ENCODE measurements around the gene KRT78.
"Not testable (repeated sequence)": the region's sequence is repeated elsewhere in the genome, so short reads cannot be mapped to it uniquely, and the experiment has no call there.

The KRT78 gene

DNA sequence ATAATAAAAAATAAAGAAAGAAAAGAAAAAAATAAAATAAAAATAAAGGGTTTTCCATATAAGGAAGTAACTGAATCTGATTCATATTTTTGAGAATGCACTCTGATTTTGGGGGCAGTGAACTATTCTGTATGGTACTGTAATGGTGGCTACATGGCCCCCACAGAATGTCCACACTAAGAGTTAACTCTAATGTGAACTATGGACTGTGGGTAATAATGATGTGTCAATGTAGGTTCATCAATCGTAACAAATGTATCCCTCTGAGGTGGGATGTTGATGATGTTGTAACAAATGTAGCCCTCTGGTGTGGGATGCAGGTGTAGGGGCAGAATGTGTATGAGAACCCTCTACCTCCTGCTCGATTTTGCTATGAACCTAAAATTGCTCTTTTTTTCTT, 42.2 kb upstream of the KRT78 start:
- Histone ChIP-seq H3K4me3 (ENCODE audit: low read depth, low read length) (no peak overlapping the region), H3K4me1 (peaks cover 10% of the 10 kb centered on the region), H3K9me3 (no peaks in the 10 kb centered on the region), H3K27me3 (no peaks in the 10 kb centered on the region), H3K36me3 (no peaks in the 10 kb centered on the region)
- TF ChIP-seq, protein P1, sequence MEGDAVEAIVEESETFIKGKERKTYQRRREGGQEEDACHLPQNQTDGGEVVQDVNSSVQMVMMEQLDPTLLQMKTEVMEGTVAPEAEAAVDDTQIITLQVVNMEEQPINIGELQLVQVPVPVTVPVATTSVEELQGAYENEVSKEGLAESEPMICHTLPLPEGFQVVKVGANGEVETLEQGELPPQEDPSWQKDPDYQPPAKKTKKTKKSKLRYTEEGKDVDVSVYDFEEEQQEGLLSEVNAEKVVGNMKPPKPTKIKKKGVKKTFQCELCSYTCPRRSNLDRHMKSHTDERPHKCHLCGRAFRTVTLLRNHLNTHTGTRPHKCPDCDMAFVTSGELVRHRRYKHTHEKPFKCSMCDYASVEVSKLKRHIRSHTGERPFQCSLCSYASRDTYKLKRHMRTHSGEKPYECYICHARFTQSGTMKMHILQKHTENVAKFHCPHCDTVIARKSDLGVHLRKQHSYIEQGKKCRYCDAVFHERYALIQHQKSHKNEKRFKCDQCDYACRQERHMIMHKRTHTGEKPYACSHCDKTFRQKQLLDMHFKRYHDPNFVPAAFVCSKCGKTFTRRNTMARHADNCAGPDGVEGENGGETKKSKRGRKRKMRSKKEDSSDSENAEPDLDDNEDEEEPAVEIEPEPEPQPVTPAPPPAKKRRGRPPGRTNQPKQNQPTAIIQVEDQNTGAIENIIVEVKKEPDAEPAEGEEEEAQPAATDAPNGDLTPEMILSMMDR (IDR thresholded peaks at IDR 0.05; ENCODE audit: low read depth, low read length): no peak
- no peak for DNase-seq

DNA sequence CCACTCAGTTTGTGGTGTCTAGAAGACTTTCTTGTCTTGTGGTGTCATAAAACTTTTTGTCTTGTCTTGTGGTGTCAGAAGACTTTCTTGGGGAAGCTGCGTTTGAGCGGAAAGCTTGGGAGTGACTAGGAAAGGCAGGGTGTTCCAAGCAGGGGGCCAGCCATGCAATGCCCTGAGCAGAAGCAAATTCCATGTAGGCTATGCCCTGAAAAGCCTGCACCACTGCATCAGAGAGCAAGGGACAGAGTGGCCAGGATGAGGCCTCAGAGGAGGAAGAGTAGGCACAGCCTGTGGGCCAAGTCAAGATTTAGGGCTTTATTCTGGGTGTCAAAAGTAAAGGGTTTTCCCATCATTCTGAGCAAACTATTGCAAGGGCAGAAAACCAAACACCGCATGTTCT, 41.6 kb upstream of the KRT78 start:
- DNase-seq: no peak
- no peaks in the 10 kb centered on the region for H3K9me3 ChIP-seq
- no peak overlapping the region for H3K4me3 ChIP-seq (ENCODE audit: low read depth, low read length)
- H3K27me3 ChIP-seq: no peaks in the 10 kb centered on the region
- H3K36me3 ChIP-seq: no peaks in the 10 kb centered on the region
- TF ChIP-seq, protein P1 (IDR thresholded peaks at IDR 0.05; ENCODE audit: low read depth, low read length): no peak
- peaks cover 5% of the 10 kb centered on the region for H3K4me1 ChIP-seq

DNA sequence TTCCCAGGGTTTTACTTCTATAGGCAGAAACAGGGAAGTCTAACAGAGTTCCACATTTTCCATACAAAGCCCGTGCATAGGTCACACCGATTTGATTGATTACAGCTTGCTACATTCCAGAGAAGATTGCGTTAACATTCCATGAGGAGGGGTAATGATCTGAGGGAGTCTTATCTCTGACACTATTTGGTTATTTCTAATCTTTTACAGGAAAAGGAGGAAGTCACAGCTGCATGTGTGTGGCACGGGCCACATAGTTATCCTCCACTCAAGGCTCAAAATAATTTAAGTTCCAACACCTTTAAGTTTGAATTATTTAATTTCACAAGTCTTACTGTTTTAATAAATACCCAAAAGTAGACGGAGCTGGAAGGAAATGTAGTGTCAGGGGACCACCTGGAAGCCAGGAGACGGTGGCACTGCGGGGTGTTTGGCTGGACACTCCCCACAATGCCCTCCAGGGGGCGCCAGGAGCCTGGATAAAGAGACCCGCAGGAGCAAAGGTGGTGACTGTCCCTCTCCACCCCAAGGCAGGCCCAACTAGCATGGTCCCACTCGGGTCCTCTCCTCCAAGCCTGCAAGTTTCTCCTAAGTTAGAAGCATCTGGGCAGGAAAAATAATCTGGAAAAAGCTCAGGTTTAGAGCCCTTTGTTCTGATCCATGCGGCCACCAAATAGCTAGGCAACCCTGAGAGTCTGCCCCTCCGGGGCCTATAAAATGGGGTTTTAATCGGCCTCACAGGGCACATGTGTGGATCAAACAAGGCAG, 35.9 kb upstream of the KRT78 start:
- DNase-seq: peak; percentile 81
- Histone ChIP-seq H3K4me1 (no peaks in the 10 kb centered on the region), H3K27me3 (peaks cover 3% of the 10 kb centered on the region), H3K9me3 (no peaks in the 10 kb centered on the region), H3K36me3 (no peaks in the 10 kb centered on the region), H3K4me3 (ENCODE audit: low read depth, low read length) (no peak overlapping the region)
- TF ChIP-seq, protein P1 (IDR thresholded peaks at IDR 0.05; ENCODE audit: low read depth, low read length): peak; percentile 91

DNA sequence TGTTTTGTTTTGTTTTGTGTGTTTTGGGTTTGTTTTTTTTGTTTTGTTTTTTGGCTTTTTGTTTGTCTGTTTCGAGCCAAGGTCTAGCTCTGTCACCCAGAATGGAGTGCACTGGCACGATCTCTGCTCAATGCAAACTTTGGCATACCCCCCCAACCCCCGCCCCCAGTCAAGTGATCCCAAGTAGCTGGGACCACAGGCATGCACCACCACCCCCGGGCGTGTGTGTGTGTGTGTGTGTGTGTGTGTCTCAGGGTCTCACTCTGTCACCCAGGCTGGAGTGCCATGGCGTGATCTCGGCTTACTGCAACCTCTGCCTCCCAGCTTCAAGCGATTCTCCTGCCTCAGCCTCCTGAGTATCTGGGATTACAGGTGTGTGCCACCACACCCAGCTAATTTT, 31.7 kb upstream of the KRT78 start:
- H3K36me3 ChIP-seq; H3K4me1 ChIP-seq; H3K9me3 ChIP-seq; DNase-seq; H3K4me3 ChIP-seq (ENCODE audit: low read depth, low read length); H3K27me3 ChIP-seq: not testable (repeated sequence)

DNA sequence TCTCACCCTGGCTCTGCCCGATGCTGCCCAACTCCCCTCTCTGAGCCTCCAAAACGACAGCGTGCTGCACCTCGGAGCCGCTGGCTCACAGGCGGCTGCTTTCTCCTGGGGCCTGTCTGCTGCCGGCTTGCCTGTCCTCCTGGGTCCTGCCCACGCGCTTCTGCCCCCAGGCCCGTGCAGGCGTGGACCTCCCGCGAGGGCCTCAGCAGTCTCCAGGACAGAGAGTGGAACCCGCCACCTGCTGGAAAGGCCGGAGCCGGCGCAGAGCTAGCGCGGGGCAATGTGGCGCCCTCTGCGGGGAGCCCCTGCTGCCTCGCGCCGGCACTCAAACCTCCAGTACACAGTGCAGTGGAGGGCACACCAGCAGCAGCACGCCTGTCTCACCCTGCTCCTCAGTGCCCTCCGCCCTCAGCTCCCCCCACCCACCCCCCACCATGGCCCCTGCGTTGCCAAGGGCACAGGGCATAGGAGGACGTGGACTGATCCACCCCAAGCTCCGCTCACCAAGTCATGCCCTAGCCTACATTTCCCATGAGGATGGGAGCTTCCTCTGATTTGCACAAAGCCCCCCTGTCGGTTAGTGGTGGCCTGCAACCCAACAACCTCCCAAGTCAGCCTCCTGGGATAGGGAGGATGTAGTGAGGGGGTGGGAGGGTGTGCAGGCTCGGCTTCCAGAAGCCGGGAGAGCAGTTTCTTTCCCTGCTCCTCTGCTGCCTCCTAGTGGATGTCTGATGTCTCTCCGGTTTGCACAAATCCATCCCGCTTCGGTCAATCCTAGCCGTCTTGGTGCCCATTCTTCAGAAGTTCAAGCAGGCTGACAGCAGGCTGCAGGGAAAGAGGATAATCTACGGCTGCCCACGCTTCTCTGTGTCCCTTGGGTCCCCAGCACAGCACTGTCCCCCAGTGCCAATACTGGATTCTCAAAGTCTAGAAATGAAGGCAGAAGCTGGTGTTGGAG, 30.9 kb upstream of the KRT78 start:
- H3K4me1 ChIP-seq: peaks cover under 1% of the 10 kb centered on the region; the same call in 1 of the 2 replicates
- peak overlapping the region; percentile 22 for H3K4me3 ChIP-seq (ENCODE audit: low read depth, low read length)
- H3K27me3 ChIP-seq: peaks cover 3% of the 10 kb centered on the region
- H3K9me3 ChIP-seq: no peaks in the 10 kb centered on the region
- DNase-seq: peak; percentile 91
- no peaks in the 10 kb centered on the region for H3K36me3 ChIP-seq
- TF ChIP-seq, protein P1 (IDR thresholded peaks at IDR 0.05; ENCODE audit: low read depth, low read length): peak; percentile 93

DNA sequence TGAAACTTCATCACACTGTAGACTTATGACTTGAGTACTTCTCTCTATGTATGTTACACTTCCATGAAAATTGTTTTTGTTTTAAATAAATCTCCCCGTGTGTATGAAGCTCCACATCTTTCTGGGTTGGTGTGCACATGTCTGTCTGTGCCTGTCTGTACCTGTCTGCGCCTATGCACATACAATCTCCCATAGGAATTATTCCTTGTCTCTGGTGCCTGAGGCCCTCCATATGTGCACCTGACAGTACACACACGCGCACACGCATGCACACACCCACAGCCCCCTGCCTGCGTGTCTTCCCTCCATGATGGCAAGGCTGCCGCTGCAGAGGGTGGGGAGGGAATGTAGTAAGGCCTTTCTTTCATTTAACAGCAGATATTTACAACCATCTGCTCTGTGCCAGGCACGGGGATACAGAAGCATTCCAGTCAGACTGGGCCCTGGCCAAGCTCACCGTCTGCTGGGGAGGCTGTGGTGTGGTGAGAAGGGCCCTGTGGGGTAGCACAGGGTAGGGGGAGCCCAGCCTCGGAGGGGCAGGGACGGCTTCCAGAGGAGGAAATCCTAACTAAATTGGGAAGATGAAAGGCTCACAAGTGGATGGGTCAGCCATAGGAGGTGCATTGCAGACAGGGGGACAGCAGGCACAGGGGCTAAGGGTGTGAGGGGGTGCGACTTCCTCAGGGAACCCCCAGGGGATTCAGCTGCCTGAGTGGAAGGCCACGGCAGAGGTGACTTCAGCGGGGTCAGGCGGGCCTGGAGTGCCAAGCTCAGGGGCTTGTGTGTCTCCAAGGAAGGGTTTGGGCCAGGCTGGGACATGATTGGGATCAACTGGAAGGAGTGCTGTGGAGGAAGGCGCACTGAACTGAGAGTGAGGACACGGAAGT, 30.0 kb upstream of the KRT78 start:
- H3K36me3 ChIP-seq: no peaks in the 10 kb centered on the region
- peaks cover 3% of the 10 kb centered on the region for H3K27me3 ChIP-seq
- TF ChIP-seq, protein P1 (IDR thresholded peaks at IDR 0.05; ENCODE audit: low read depth, low read length): no peak
- peaks cover 4% of the 10 kb centered on the region; the same call in 1 of the 2 replicates for H3K4me1 ChIP-seq
- H3K9me3 ChIP-seq: no peaks in the 10 kb centered on the region
- no peak for DNase-seq
- peak overlapping the region; percentile 22 for H3K4me3 ChIP-seq (ENCODE audit: low read depth, low read length)
